ENCODE measurements around the gene PTH1R.
A peak's percentile ranks its signal among the peaks of the same experiment; 100 is the strongest.

Gene PTH1R

GRCh38 chr3:46893763-46894162 is 16.2 kb downstream of the PTH1R start:
- no peak for DNase-seq (ENCODE audit: low read depth in 1 of 2, low spot score in 1 of 2)
- in situ Hi-C loops (cut with HindIII; ENCODE audit: low pct_unique_long_range_greater_than_20kb, low sequenced_read_pairs), result no loop called here
- no peak for TF ChIP-seq JUND (IDR thresholded peaks at IDR 0.05; ENCODE audit: low read depth)

GRCh38 chr3:46894256-46894655 is 16.7 kb downstream of the PTH1R start:
- TF ChIP-seq JUND (IDR thresholded peaks at IDR 0.05; ENCODE audit: low read depth), result no peak
- in situ Hi-C loops (cut with HindIII; ENCODE audit: low pct_unique_long_range_greater_than_20kb, low sequenced_read_pairs), result no loop called here
- no peak for DNase-seq (ENCODE audit: low read depth in 1 of 2, low spot score in 1 of 2)

GRCh38 chr3:46895204-46895660 is 17.7 kb downstream of the PTH1R start:
- no peak for TF ChIP-seq JUND (IDR thresholded peaks at IDR 0.05; ENCODE audit: low read depth)
- in situ Hi-C loops (cut with HindIII; ENCODE audit: low pct_unique_long_range_greater_than_20kb, low sequenced_read_pairs), result no loop called here
- peak; percentile 70 to 71 for DNase-seq (ENCODE audit: low read depth in 1 of 2, low spot score in 1 of 2)

- in situ Hi-C loops (cut with HindIII; ENCODE audit: low pct_unique_long_range_greater_than_20kb, low sequenced_read_pairs), result no loop called here
- no peak for DNase-seq (ENCODE audit: low read depth in 1 of 2, low spot score in 1 of 2)
- no peak for TF ChIP-seq JUND (IDR thresholded peaks at IDR 0.05; ENCODE audit: low read depth)
These were observed 18.2 kb downstream of the PTH1R start for GRCh38 chr3:46895761-46896160.

GRCh38 chr3:46896386-46896785 is 18.9 kb downstream of the PTH1R start:
- in situ Hi-C loops (cut with HindIII; ENCODE audit: low pct_unique_long_range_greater_than_20kb, low sequenced_read_pairs), result no loop called here
- DNase-seq (ENCODE audit: low read depth in 1 of 2, low spot score in 1 of 2), result no peak
- no peak for TF ChIP-seq JUND (IDR thresholded peaks at IDR 0.05; ENCODE audit: low read depth)

GRCh38 chr3:46897031-46897430 is 19.5 kb downstream of the PTH1R start:
- no peak for TF ChIP-seq JUND (IDR thresholded peaks at IDR 0.05; ENCODE audit: low read depth)
- no peak for DNase-seq (ENCODE audit: low read depth in 1 of 2, low spot score in 1 of 2)
- in situ Hi-C loops (cut with HindIII; ENCODE audit: low pct_unique_long_range_greater_than_20kb, low sequenced_read_pairs), result no loop called here

GRCh38 chr3:46897829-46898320 is 20.4 kb downstream of the PTH1R start:
- DNase-seq (ENCODE audit: low read depth in 1 of 2, low spot score in 1 of 2), result no peak
- in situ Hi-C loops (cut with HindIII; ENCODE audit: low pct_unique_long_range_greater_than_20kb, low sequenced_read_pairs), result no loop called here
- no peak for TF ChIP-seq JUND (IDR thresholded peaks at IDR 0.05; ENCODE audit: low read depth)

- in situ Hi-C loops (cut with HindIII; ENCODE audit: low pct_unique_long_range_greater_than_20kb, low sequenced_read_pairs), result no loop called here
- TF ChIP-seq JUND (IDR thresholded peaks at IDR 0.05; ENCODE audit: low read depth), result no peak
- no peak for DNase-seq (ENCODE audit: low read depth in 1 of 2, low spot score in 1 of 2)
These were observed 21.0 kb downstream of the PTH1R start for GRCh38 chr3:46898321-46899150.

- in situ Hi-C loops (cut with HindIII; ENCODE audit: low pct_unique_long_range_greater_than_20kb, low sequenced_read_pairs), result no loop called here
- no peak for DNase-seq (ENCODE audit: low read depth in 1 of 2, low spot score in 1 of 2)
- no peak for TF ChIP-seq JUND (IDR thresholded peaks at IDR 0.05; ENCODE audit: low read depth)
These were observed 21.9 kb downstream of the PTH1R start for GRCh38 chr3:46899151-46900006.

- in situ Hi-C loops (cut with HindIII; ENCODE audit: low pct_unique_long_range_greater_than_20kb, low sequenced_read_pairs), result no loop called here
- no peak for DNase-seq (ENCODE audit: low read depth in 1 of 2, low spot score in 1 of 2)
- TF ChIP-seq JUND (IDR thresholded peaks at IDR 0.05; ENCODE audit: low read depth), result no peak
These were observed 22.4 kb downstream of the PTH1R start for GRCh38 chr3:46900007-46900292.

GRCh38 chr3:46900356-46900755 is 22.8 kb downstream of the PTH1R start:
- DNase-seq (ENCODE audit: low read depth in 1 of 2, low spot score in 1 of 2), result no peak
- TF ChIP-seq JUND (IDR thresholded peaks at IDR 0.05; ENCODE audit: low read depth), result no peak
- in situ Hi-C loops (cut with HindIII; ENCODE audit: low pct_unique_long_range_greater_than_20kb, low sequenced_read_pairs), result no loop called here

- TF ChIP-seq JUND (IDR thresholded peaks at IDR 0.05; ENCODE audit: low read depth), result no peak
- in situ Hi-C loops (cut with HindIII; ENCODE audit: low pct_unique_long_range_greater_than_20kb, low sequenced_read_pairs), result no loop called here
- no peak for DNase-seq (ENCODE audit: low read depth in 1 of 2, low spot score in 1 of 2)
These were observed 23.5 kb downstream of the PTH1R start for GRCh38 chr3:46901061-46901460.

GRCh38 chr3:46901591-46902187 is 24.2 kb downstream of the PTH1R start:
- DNase-seq (ENCODE audit: low read depth in 1 of 2, low spot score in 1 of 2), result no peak
- in situ Hi-C loops (cut with HindIII; ENCODE audit: low pct_unique_long_range_greater_than_20kb, low sequenced_read_pairs), result no loop called here
- no peak for TF ChIP-seq JUND (IDR thresholded peaks at IDR 0.05; ENCODE audit: low read depth)

Measured in T47D (cell line).